Neutrophil (primary cell): ENCODE results near the gene ALG3.

Experiments
- H3K27ac ChIP-seq: fragments of 200-600 bp; sonication (generic); 2 replicates; pipeline ENCODE4 v1.5.1; 2016; ENCODE audit warnings: mild to moderate bottlenecking, moderate library complexity
- H3K27me3 ChIP-seq: fragments of 200-600 bp; sonication (generic); 2 replicates; pipeline ENCODE4 v1.6.0; 2016; ENCODE audit warnings: mild to moderate bottlenecking
- H3K36me3 ChIP-seq: fragments of 200-600 bp; sonication (generic); 2 replicates; pipeline ENCODE4 v1.5.1; 2017
- H3K4me1 ChIP-seq, 2 experiments: fragments of 200-600 bp in 1 of 2; sonication (generic) in 1 of 2; 1 replicate in 1 of 2; 2 replicates in 1 of 2; pipeline versions ENCODE4 v1.5.1 to v1.6.1; 2013 to 2016; ENCODE audit warnings: low read depth in 1 of 2, low read length in 1 of 2, mild to moderate bottlenecking in 1 of 2, moderate library complexity in 1 of 2; ENCODE audit not compliant: control insufficient read depth in 1 of 2, insufficient read depth in 1 of 2
- H3K4me3 ChIP-seq, 2 experiments: fragments of 200-600 bp in 1 of 2; sonication (generic) in 1 of 2; 1 replicate in 1 of 2; 2 replicates in 1 of 2; pipeline ENCODE4 v1.5.1; 2013 to 2016; ENCODE audit warnings: low read depth in 1 of 2, low read length in 1 of 2, mild to moderate bottlenecking in 1 of 2, moderate library complexity in 1 of 2
- H3K9me3 ChIP-seq: fragments of 200-600 bp; sonication (generic); 2 replicates; pipeline ENCODE4 v1.5.1; 2016
- CTCF ChIP-seq: fragments of 200-600 bp; sonication (generic); IDR thresholded peaks from 2 replicates; pipeline ENCODE4 v1.5.1; 2016; ENCODE audit warnings: antibody characterized with exemption

ALG3 gene

GRCh38 chr3:184235381-184236032 lies 13.3 kb downstream of the ALG3 start:
- no peaks in the 10 kb centered on the region for H3K4me1 ChIP-seq
- H3K27ac ChIP-seq: no peak overlapping the region
- H3K9me3 ChIP-seq: no peaks in the 10 kb centered on the region
- no peak overlapping the region for H3K4me3 ChIP-seq
- peaks cover 51% of the 10 kb centered on the region for H3K27me3 ChIP-seq
- no peak for TF ChIP-seq CTCF
- H3K36me3 ChIP-seq: no peaks in the 10 kb centered on the region

GRCh38 chr3:184234671-184235380 lies 13.9 kb downstream of the ALG3 start:
- Histone ChIP-seq H3K4me3 (no peak overlapping the region), H3K4me1 (peaks cover 0 to 2% of the 10 kb centered on the region in 2 experiments), H3K9me3 (no peaks in the 10 kb centered on the region), H3K27ac (no peak overlapping the region), H3K27me3 (peaks cover 56% of the 10 kb centered on the region), H3K36me3 (no peaks in the 10 kb centered on the region)
- no peak for TF ChIP-seq CTCF

- no peak for TF ChIP-seq CTCF
- H3K9me3 ChIP-seq: no peaks in the 10 kb centered on the region
- no peak overlapping the region for H3K27ac ChIP-seq
- H3K36me3 ChIP-seq: no peaks in the 10 kb centered on the region
- H3K4me1 ChIP-seq: peaks cover 0 to 8% of the 10 kb centered on the region in 2 experiments
- H3K4me3 ChIP-seq: no peak overlapping the region
- H3K27me3 ChIP-seq: peaks cover 62% of the 10 kb centered on the region
Measured at GRCh38 chr3:184234224-184234623, 14.5 kb downstream of the ALG3 start.

GRCh38 chr3:184233127-184233843 lies 15.5 kb downstream of the ALG3 start:
- Histone ChIP-seq H3K4me3 (no peak overlapping the region), H3K36me3 (no peaks in the 10 kb centered on the region), H3K27ac (no peak overlapping the region), H3K27me3 (peaks cover 72% of the 10 kb centered on the region), H3K9me3 (no peaks in the 10 kb centered on the region), H3K4me1 (peaks cover 0 to 10% of the 10 kb centered on the region in 2 experiments)
- no peak for TF ChIP-seq CTCF

GRCh38 chr3:184231671-184232070 lies 17.1 kb downstream of the ALG3 start:
- Histone ChIP-seq H3K27ac (no peak overlapping the region), H3K9me3 (no peaks in the 10 kb centered on the region), H3K4me3 (no peak overlapping the region), H3K27me3 (peaks cover 88% of the 10 kb centered on the region), H3K36me3 (no peaks in the 10 kb centered on the region), H3K4me1 (peaks cover 0 to 10% of the 10 kb centered on the region in 2 experiments)
- TF ChIP-seq CTCF: no peak
